ENCODE measurements around the gene CLSTN2. TPM values are rescaled to one million over a fixed set of nuclear protein-coding genes. Genes with fewer than 3 reads are reported as not detected.

The CLSTN2 gene
- polyA plus RNA-seq, 4 donors: under 0.01 to 1.2 (median 0.84) TPM; not detected in 1

DNA sequence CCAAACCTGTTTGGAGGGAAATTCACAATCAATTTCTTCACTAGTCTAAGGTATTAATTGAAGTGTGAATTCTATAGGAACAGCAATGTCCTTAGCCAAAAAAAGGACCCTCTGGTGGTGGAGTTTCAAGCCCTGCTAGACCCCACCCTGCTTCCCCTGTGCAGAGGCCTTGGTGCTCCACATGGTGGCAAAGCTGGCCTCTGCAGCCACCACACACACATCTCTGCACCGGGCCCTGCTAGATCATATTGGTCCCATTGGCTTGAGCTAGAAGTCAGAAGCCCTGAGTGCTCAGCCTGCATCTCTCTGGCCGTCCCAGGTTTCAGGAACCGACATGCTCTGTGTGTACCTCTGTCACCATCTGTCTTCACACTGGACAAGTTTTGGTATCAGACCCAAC, 522.0 kb downstream of the CLSTN2 start:
- FAIRE-seq (no peak), DNase-seq (no peak)
- H3K36me3 ChIP-seq (ENCODE audit: control insufficient read depth in 3 of 3, insufficient read depth in 2 of 3, low read depth in 1 of 3, low read length in 3 of 3): no peaks in the 10 kb centered on the region
- H3K9me3 ChIP-seq (ENCODE audit: control insufficient read depth in 2 of 2, insufficient read depth in 1 of 2, low read depth in 1 of 2, low read length in 1 of 2): no peaks in the 10 kb centered on the region
- no peaks in the 10 kb centered on the region for H3K4me1 ChIP-seq (ENCODE audit: control insufficient read depth in 3 of 3, insufficient read depth in 2 of 3, low read depth in 1 of 3, low read length in 2 of 3)
- H3K27me3 ChIP-seq (ENCODE audit: control insufficient read depth in 3 of 3, insufficient read depth in 3 of 3, low read length in 3 of 3): peaks cover 0 to 2% (median 0%) of the 10 kb centered on the region in 3 donors
- no peak overlapping the region for H3K4me3 ChIP-seq (ENCODE audit: low read depth in 1 of 3, low read length in 3 of 3)
- H3K27ac ChIP-seq (ENCODE audit: low read depth in 1 of 3, low read length in 2 of 3): no peak overlapping the region
- 85 to 92% (median 89%) methylated on average over 3 of the region's 3 CpGs for WGBS, 3 donors

DNA sequence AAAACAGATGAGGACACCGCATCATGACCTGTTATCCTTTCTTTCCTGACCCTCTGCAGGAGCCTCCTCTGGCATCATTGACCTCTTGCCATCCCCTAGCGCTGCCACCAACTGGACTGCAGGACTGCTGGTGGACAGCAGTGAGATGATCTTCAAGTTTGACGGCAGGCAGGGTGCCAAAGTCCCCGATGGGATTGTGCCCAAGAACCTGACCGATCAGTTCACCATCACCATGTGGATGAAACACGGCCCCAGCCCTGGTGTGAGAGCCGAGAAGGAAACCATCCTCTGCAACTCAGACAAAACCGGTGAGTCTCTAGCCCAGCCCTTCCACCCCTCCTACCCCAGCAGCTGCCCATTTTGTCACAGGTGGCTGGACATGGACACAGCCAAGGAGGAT, 524.5 kb downstream of the CLSTN2 start:
- Histone ChIP-seq H3K36me3 (ENCODE audit: control insufficient read depth in 3 of 3, insufficient read depth in 2 of 3, low read depth in 1 of 3, low read length in 3 of 3) (no peaks in the 10 kb centered on the region), H3K27ac (ENCODE audit: low read depth in 1 of 3, low read length in 2 of 3) (no peak overlapping the region), H3K4me3 (ENCODE audit: low read depth in 1 of 3, low read length in 3 of 3) (no peak overlapping the region), H3K9me3 (ENCODE audit: control insufficient read depth in 2 of 2, insufficient read depth in 1 of 2, low read depth in 1 of 2, low read length in 1 of 2) (no peaks in the 10 kb centered on the region), H3K4me1 (ENCODE audit: control insufficient read depth in 3 of 3, insufficient read depth in 2 of 3, low read depth in 1 of 3, low read length in 2 of 3) (no peaks in the 10 kb centered on the region), H3K27me3 (ENCODE audit: control insufficient read depth in 3 of 3, insufficient read depth in 3 of 3, low read length in 3 of 3) (peaks cover 0 to 4% (median 0%) of the 10 kb centered on the region in 3 donors)
- WGBS, 3 donors: 80 to 81% (median 80%) methylated on average over 8 of the region's 8 CpGs
- DNase-seq (no peak), FAIRE-seq (no peak)

DNA sequence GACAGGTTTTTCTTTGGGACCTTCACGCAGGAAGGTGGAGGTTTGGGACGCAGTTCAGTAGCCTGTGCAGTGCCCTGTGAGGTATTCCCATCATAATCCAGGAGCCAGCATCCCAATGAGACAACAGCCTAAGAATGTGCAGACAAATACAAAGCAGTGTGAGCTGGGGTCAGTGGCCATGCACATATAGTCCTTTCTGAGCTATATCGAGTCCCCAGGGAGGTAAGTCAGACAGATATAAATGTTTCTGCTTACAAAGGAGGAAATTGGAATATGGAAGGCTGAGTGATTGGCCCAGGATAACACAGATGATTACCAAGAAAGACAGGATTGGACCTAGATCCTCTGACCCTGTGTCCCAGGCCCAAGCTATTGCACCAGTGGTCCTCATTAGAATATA, 526.3 kb downstream of the CLSTN2 start:
- FAIRE-seq: no peak

DNA sequence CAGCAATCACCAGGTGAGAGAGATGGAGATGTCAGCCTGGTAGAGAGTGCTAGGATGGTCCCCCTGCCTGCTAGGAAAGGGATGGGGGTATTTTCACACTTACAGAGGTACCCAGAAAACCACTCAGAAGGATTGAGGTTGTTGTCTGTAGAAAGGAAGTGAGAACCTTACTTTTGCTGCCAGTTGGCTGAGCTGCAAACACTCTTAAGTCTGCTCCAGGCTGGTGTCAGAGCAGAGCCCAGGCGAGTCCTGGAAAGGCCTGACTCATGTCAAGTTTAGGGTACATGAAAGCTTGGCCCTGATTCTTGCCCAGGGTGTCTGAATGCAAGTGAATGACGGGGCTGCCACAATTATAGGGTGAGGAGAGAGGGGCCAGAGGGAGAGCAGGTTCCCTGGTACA, 528.4 kb downstream of the CLSTN2 start:
- Histone ChIP-seq H3K4me3 (ENCODE audit: low read depth in 1 of 3, low read length in 3 of 3) (no peak overlapping the region), H3K9me3 (ENCODE audit: control insufficient read depth in 2 of 2, insufficient read depth in 1 of 2, low read depth in 1 of 2, low read length in 1 of 2) (no peaks in the 10 kb centered on the region), H3K27ac (ENCODE audit: low read depth in 1 of 3, low read length in 2 of 3) (no peak overlapping the region), H3K36me3 (ENCODE audit: control insufficient read depth in 3 of 3, insufficient read depth in 2 of 3, low read depth in 1 of 3, low read length in 3 of 3) (no peaks in the 10 kb centered on the region), H3K27me3 (ENCODE audit: control insufficient read depth in 3 of 3, insufficient read depth in 3 of 3, low read length in 3 of 3) (peaks cover 0 to 4% (median 0%) of the 10 kb centered on the region in 3 donors), H3K4me1 (ENCODE audit: control insufficient read depth in 3 of 3, insufficient read depth in 2 of 3, low read depth in 1 of 3, low read length in 2 of 3) (no peaks in the 10 kb centered on the region)
- WGBS, 3 donors: 32 to 60% (median 39%) methylated on average over 2 of the region's 2 CpGs
- FAIRE-seq (no peak), DNase-seq (no peak)

More for the DNA sequence above, 526.3 kb downstream of the CLSTN2 start:
- H3K4me1 ChIP-seq (ENCODE audit: control insufficient read depth in 3 of 3, insufficient read depth in 2 of 3, low read depth in 1 of 3, low read length in 2 of 3): no peaks in the 10 kb centered on the region
- no peaks in the 10 kb centered on the region for H3K36me3 ChIP-seq (ENCODE audit: control insufficient read depth in 3 of 3, insufficient read depth in 2 of 3, low read depth in 1 of 3, low read length in 3 of 3)
- no peak for DNase-seq
- H3K9me3 ChIP-seq (ENCODE audit: control insufficient read depth in 2 of 2, insufficient read depth in 1 of 2, low read depth in 1 of 2, low read length in 1 of 2): no peaks in the 10 kb centered on the region
- peaks cover 0 to 4% (median 0%) of the 10 kb centered on the region in 3 donors for H3K27me3 ChIP-seq (ENCODE audit: control insufficient read depth in 3 of 3, insufficient read depth in 3 of 3, low read length in 3 of 3)
- 81 to 94% (median 85%) methylated on average over 3 of the region's 3 CpGs for WGBS, 3 donors
- no peak overlapping the region for H3K4me3 ChIP-seq (ENCODE audit: low read depth in 1 of 3, low read length in 3 of 3)
- H3K27ac ChIP-seq (ENCODE audit: low read depth in 1 of 3, low read length in 2 of 3): no peak overlapping the region

DNA sequence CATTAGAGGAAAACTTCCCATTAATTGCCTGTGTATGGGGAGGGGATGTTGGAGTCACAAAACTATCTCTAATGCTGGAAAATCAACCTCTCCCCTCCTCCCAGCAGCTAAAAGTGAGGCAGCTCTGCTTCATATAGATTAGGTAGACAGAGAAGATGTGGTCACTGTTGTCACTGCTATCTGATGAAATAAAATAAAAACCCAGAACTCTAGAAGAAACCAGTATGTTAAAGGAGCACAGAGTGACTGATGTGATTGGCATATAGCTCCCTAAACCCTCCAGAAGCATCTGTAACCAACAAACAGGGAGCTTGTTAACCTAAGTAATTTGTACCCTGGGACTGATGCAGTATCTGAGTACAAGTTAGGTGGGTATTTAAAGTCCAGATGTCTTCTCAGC, 531.0 kb downstream of the CLSTN2 start:
- DNase-seq (no peak), FAIRE-seq (no peak)
- Histone ChIP-seq H3K27me3 (ENCODE audit: control insufficient read depth in 3 of 3, insufficient read depth in 3 of 3, low read length in 3 of 3) (peaks cover 0 to 2% (median 0%) of the 10 kb centered on the region in 3 donors), H3K27ac (ENCODE audit: low read depth in 1 of 3, low read length in 2 of 3) (no peak overlapping the region), H3K4me3 (ENCODE audit: low read depth in 1 of 3, low read length in 3 of 3) (no peak overlapping the region), H3K36me3 (ENCODE audit: control insufficient read depth in 3 of 3, insufficient read depth in 2 of 3, low read depth in 1 of 3, low read length in 3 of 3) (no peaks in the 10 kb centered on the region), H3K4me1 (ENCODE audit: control insufficient read depth in 3 of 3, insufficient read depth in 2 of 3, low read depth in 1 of 3, low read length in 2 of 3) (no peaks in the 10 kb centered on the region), H3K9me3 (ENCODE audit: control insufficient read depth in 2 of 2, insufficient read depth in 1 of 2, low read depth in 1 of 2, low read length in 1 of 2) (no peaks in the 10 kb centered on the region)

DNA sequence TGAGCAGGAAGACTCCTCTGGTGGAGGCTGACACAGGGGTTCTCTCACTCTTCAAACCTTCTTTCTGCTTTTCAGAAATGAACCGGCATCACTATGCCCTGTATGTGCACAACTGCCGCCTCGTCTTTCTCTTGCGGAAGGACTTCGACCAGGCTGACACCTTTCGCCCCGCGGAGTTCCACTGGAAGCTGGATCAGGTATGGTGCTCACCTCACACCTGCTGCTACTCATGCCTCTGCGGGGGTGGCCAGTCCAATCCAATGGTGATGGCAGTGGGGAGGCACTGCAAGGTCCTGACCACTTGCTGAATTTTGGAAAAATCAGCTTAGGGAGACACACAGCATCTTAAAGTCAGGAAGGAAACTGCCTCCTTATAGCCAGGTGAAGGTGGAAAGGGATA, 531.5 kb downstream of the CLSTN2 start:
- Histone ChIP-seq H3K4me1 (ENCODE audit: control insufficient read depth in 3 of 3, insufficient read depth in 2 of 3, low read depth in 1 of 3, low read length in 2 of 3) (no peaks in the 10 kb centered on the region), H3K36me3 (ENCODE audit: control insufficient read depth in 3 of 3, insufficient read depth in 2 of 3, low read depth in 1 of 3, low read length in 3 of 3) (no peaks in the 10 kb centered on the region), H3K4me3 (ENCODE audit: low read depth in 1 of 3, low read length in 3 of 3) (no peak overlapping the region), H3K27me3 (ENCODE audit: control insufficient read depth in 3 of 3, insufficient read depth in 3 of 3, low read length in 3 of 3) (peaks cover 0 to 2% (median 0%) of the 10 kb centered on the region in 3 donors), H3K27ac (ENCODE audit: low read depth in 1 of 3, low read length in 2 of 3) (no peak overlapping the region), H3K9me3 (ENCODE audit: control insufficient read depth in 2 of 2, insufficient read depth in 1 of 2, low read depth in 1 of 2, low read length in 1 of 2) (no peaks in the 10 kb centered on the region)
- no peak for FAIRE-seq
- no peak for DNase-seq
- WGBS, 3 donors: 81 to 93% (median 92%) methylated on average over 9 of the region's 9 CpGs

DNA sequence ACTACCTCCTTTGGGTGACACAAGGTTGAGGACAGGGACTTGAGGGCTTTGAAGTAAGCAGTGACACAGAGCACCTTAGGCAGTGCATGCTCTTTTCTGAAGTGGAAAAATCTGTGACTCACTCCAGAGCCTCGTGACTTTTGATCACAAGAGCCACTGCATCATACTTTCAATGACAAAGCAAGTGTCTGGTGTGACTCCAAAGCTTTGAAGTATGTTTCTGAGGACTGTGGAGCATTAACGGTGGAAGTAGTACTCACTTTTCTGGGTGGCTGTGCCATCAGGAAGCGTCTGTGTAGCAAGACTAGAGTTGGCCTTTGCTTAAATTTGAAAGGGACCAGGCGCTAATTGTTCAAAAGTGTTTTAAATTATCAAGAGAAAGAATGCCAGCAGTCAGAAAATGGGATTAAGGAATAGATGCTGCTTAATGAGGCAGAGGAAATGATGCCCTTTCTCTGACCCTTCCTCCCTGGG, 532.2 kb downstream of the CLSTN2 start:
- Histone ChIP-seq H3K9me3 (ENCODE audit: control insufficient read depth in 2 of 2, insufficient read depth in 1 of 2, low read depth in 1 of 2, low read length in 1 of 2) (no peaks in the 10 kb centered on the region), H3K36me3 (ENCODE audit: control insufficient read depth in 3 of 3, insufficient read depth in 2 of 3, low read depth in 1 of 3, low read length in 3 of 3) (no peaks in the 10 kb centered on the region), H3K27me3 (ENCODE audit: control insufficient read depth in 3 of 3, insufficient read depth in 3 of 3, low read length in 3 of 3) (peaks cover 0 to 2% (median 0%) of the 10 kb centered on the region in 3 donors), H3K27ac (ENCODE audit: low read depth in 1 of 3, low read length in 2 of 3) (no peak overlapping the region), H3K4me1 (ENCODE audit: control insufficient read depth in 3 of 3, insufficient read depth in 2 of 3, low read depth in 1 of 3, low read length in 2 of 3) (no peaks in the 10 kb centered on the region), H3K4me3 (ENCODE audit: low read depth in 1 of 3, low read length in 3 of 3) (no peak overlapping the region)
- WGBS, 3 donors: 48 to 57% (median 54%) methylated on average over 4 of the region's 4 CpGs
- DNase-seq: no peak
- no peak for FAIRE-seq

DNA sequence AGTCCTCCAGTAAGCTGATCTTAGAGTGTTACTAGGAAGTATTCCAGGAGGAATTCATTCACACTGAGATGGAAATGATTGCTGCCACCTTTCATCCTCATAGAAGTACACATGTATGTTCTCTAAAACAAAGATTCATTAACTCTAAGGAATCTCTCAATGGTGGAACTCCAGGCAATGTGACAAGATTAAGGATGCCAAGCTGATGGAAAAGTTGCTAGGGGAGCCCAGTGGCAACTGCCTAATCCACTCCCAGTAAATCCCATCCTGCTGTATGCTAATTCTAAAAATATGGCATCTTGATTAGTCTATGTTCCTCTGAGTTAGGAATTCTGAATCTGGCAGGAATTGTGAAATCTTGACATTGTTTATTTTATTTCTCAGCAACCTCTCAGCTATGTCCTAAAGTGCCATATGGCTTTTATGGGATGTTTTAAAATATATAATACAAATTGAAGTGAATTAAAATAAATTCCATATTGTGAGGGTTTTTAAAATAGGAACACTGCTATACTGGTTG, 532.9 kb downstream of the CLSTN2 start:
- no peaks in the 10 kb centered on the region for H3K9me3 ChIP-seq (ENCODE audit: control insufficient read depth in 2 of 2, insufficient read depth in 1 of 2, low read depth in 1 of 2, low read length in 1 of 2)
- no peak for FAIRE-seq
- H3K4me3 ChIP-seq (ENCODE audit: low read depth in 1 of 3, low read length in 3 of 3): no peak overlapping the region
- no peaks in the 10 kb centered on the region for H3K36me3 ChIP-seq (ENCODE audit: control insufficient read depth in 3 of 3, insufficient read depth in 2 of 3, low read depth in 1 of 3, low read length in 3 of 3)
- H3K27ac ChIP-seq (ENCODE audit: low read depth in 1 of 3, low read length in 2 of 3): no peak overlapping the region
- no peak for DNase-seq
- no peaks in the 10 kb centered on the region for H3K4me1 ChIP-seq (ENCODE audit: control insufficient read depth in 3 of 3, insufficient read depth in 2 of 3, low read depth in 1 of 3, low read length in 2 of 3)
- peaks cover 0 to 2% (median 0%) of the 10 kb centered on the region in 3 donors for H3K27me3 ChIP-seq (ENCODE audit: control insufficient read depth in 3 of 3, insufficient read depth in 3 of 3, low read length in 3 of 3)

DNA sequence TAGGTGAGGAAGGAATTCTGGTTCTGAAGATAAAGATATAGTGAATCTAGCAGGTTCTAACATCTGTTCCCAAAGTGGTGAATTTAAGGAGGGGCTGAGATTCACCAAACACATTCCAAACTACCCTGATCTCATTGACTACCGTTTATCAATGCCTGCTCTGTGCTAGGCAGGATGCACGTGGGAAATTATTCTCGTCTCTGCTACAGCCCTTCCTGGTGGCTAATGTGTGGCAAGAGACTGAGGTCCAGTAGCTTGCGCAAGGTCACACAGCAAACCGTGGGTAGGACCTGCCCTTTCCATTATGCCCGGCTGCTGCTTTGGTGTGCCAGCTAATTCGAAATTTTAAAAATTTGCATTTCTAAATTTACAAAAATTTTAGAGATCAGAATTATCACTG, 533.4 kb downstream of the CLSTN2 start:
- FAIRE-seq: no peak
- WGBS, 3 donors: 60 to 67% (median 61%) methylated on average over 7 of the region's 7 CpGs
- no peaks in the 10 kb centered on the region for H3K4me1 ChIP-seq (ENCODE audit: control insufficient read depth in 3 of 3, insufficient read depth in 2 of 3, low read depth in 1 of 3, low read length in 2 of 3)

More for the DNA sequence above, 533.4 kb downstream of the CLSTN2 start:
- no peak overlapping the region for H3K27ac ChIP-seq (ENCODE audit: low read depth in 1 of 3, low read length in 2 of 3)
- no peaks in the 10 kb centered on the region for H3K36me3 ChIP-seq (ENCODE audit: control insufficient read depth in 3 of 3, insufficient read depth in 2 of 3, low read depth in 1 of 3, low read length in 3 of 3)
- no peak for DNase-seq
- H3K27me3 ChIP-seq (ENCODE audit: control insufficient read depth in 3 of 3, insufficient read depth in 3 of 3, low read length in 3 of 3): peaks cover 0 to 2% (median 0%) of the 10 kb centered on the region in 3 donors
- H3K4me3 ChIP-seq (ENCODE audit: low read depth in 1 of 3, low read length in 3 of 3): no peak overlapping the region
- no peaks in the 10 kb centered on the region for H3K9me3 ChIP-seq (ENCODE audit: control insufficient read depth in 2 of 2, insufficient read depth in 1 of 2, low read depth in 1 of 2, low read length in 1 of 2)
